Measurements from ENCODE around the gene ARR3. TPM values are rescaled to one million over a fixed set of nuclear protein-coding genes. Genes with fewer than 3 reads are reported as not detected.
A peak's percentile ranks its signal among the peaks of the same experiment; 100 is the strongest.

ARR3 gene
- total RNA-seq, 1 experiment from 2014 or later = not detected

GRCh38 chrX:70289793-70290770 lies 21.9 kb downstream of the ARR3 start, which contains the start of the genes KIF4A and PDZD11 (continued):
- TF ChIP-seq AR (CRISPR knock-in tag; IDR thresholded peaks at IDR 0.05) (no peak), E2F1 (CRISPR knock-in tag; IDR thresholded peaks at IDR 0.05) (no peak), AFF4 (CRISPR knock-in tag; IDR thresholded peaks at IDR 0.05; ENCODE audit: borderline replicate concordance) (no peak)

GRCh38 chrX:70292788-70293187 lies 24.7 kb downstream of the ARR3 start:
- ChIA-PET CTCF (no interaction called here), POLR2A (no interaction called here)
- H3K9me3 Mint-ChIP-seq = no peaks in the 10 kb centered on the region
- TF ChIP-seq HMGA2 (CRISPR knock-in tag; IDR thresholded peaks at IDR 0.05) (no peak), MLX (CRISPR knock-in tag; IDR thresholded peaks at IDR 0.05) (no peak), ZNF138 (CRISPR knock-in tag; conservative IDR thresholded peaks at IDR 0.05) (no peak), MYBL2 (CRISPR knock-in tag; IDR thresholded peaks at IDR 0.05) (no peak), ZNF671 (CRISPR knock-in tag; IDR thresholded peaks at IDR 0.05) (no peak), IRF2 (CRISPR knock-in tag; IDR thresholded peaks at IDR 0.05; ENCODE audit: borderline replicate concordance, low read depth) (no peak), FOXP4 (CRISPR knock-in tag; IDR thresholded peaks at IDR 0.05) (no peak), CREM (CRISPR knock-in tag; IDR thresholded peaks at IDR 0.05) (no peak), STAT6 (CRISPR knock-in tag; conservative IDR thresholded peaks at IDR 0.05; ENCODE audit: low read depth) (no peak), NFE2L1 (CRISPR knock-in tag; IDR thresholded peaks at IDR 0.05) (no peak), PRDM15 (CRISPR knock-in tag; IDR thresholded peaks at IDR 0.05) (no peak), GRHL2 (CRISPR knock-in tag; IDR thresholded peaks at IDR 0.05; ENCODE audit: insufficient replicate concordance, severe bottlenecking) (no peak)

More at GRCh38 chrX:70292788-70293187, 24.7 kb downstream of the ARR3 start:
- Mint-ChIP-seq H3K27ac (no peak overlapping the region), H3K4me1 (peaks cover 12% of the 10 kb centered on the region), H3K36me3 (peaks cover 13% of the 10 kb centered on the region), H3K4me3 (peak overlapping the region; percentile 16), H3K27me3 (ENCODE audit: low read depth) (no peaks in the 10 kb centered on the region)
- no peak for ATAC-seq
- no peak for DNase-seq (ENCODE audit: low spot score)

Measured in WTC11 (cell line).